ENCODE measurements around the gene SDF4. TPM values are rescaled to one million over a fixed set of nuclear protein-coding genes. Genes with fewer than 3 reads are reported as not detected.

SDF4 gene
- total RNA-seq, 1 experiment from 2014 or later = 82.0 TPM

DNA sequence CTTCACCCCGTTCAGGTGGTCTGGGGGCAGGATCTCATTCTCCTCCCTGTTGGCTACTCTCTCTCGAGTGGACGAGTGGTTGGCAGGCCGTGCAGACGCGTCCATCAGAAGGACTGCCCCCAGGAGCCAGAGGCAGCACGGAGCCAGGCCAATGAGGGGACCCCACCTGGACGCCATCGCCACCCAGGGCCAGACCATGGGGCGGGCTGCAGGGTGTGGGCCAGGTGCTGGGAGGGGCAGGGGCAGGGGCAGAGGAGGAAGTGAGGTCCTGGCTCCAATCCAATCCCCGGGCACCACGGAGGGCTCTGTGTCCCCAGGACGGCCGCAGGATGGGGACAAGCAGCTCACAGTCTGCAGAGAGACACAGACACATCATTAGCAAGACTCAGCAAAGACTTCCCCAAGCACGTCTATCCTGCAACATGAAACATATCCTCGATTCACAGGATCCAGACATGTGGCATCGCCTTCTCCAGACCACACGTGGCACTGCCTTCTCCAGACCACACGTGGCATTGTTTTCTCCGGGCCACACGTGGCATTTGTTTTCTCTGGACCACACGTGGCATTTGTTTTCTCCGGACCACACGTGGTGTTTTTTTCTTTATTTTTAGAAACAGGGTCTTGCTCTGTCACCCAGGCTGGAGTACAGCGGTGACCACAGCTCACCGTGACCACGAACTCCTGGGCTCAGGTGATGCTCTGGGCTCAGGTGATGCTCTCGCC lies 3.0 kb downstream of the SDF4 start:
- H3K4me2 ChIP-seq (ENCODE audit: insufficient read depth, insufficient read length, low read length) = no peak overlapping the region
- H2BK120ac ChIP-seq (ENCODE audit: low read depth, low read length, poor library complexity, severe bottlenecking) = no peak overlapping the region
- peaks cover 2% of the 10 kb centered on the region for H3K79me1 ChIP-seq (ENCODE audit: insufficient read depth, low read depth, low read length, poor library complexity, severe bottlenecking)
- Mint-ChIP-seq H3K9me3 (peaks cover 0 to 4% of the 10 kb centered on the region in 2 experiments; a peak in 1 of 5 replicates), H3K27ac (no peak overlapping the region; a peak in 1 of 7 replicates), H3K4me3 (no peak overlapping the region; a peak in 1 of 5 replicates), H3K27me3 (ENCODE audit: low read depth) (no peaks in the 10 kb centered on the region), H3K36me3 (ENCODE audit: insufficient read depth in 1 of 3, low read depth in 3 of 3) (peaks cover 17 to 46% (median 42%) of the 10 kb centered on the region in 3 experiments), H3K4me1 (peaks cover 11 to 15% of the 10 kb centered on the region in 2 experiments)
- H2BK12ac ChIP-seq (ENCODE audit: insufficient read length, low read depth, low read length) = no peak overlapping the region
- H3K27ac ChIP-seq (ENCODE audit: insufficient read length, low read depth, low read length) = no peak overlapping the region
- H3K14ac ChIP-seq (ENCODE audit: insufficient read depth, low read length) = no peak overlapping the region
- no peaks in the 10 kb centered on the region for H4K20me1 ChIP-seq (ENCODE audit: control insufficient read depth, insufficient read depth, insufficient read length)
- H3K9me3 ChIP-seq (ENCODE audit: control insufficient read depth, low read depth, low read length) = no peaks in the 10 kb centered on the region
- H4K5ac ChIP-seq (ENCODE audit: insufficient read length, low read depth, low read length) = no peak overlapping the region
- H3K18ac ChIP-seq (ENCODE audit: insufficient read length, low read depth, low read length) = no peak overlapping the region
- H3K4me1 ChIP-seq (ENCODE audit: insufficient read depth, low read length) = no peaks in the 10 kb centered on the region
- H4K8ac ChIP-seq (replicated peaks; ENCODE audit: insufficient read length, low read depth, low read length) = no peak overlapping the region
- no peaks in the 10 kb centered on the region for H3K27me3 ChIP-seq (ENCODE audit: insufficient read depth, low read length)
- H3T11ph ChIP-seq (ENCODE audit: low read length) = no peak overlapping the region
- H3K23ac ChIP-seq (ENCODE audit: insufficient read length, low read depth, low read length) = no peak overlapping the region
- no peak overlapping the region for H2BK20ac ChIP-seq (ENCODE audit: low read depth, low read length, poor library complexity, severe bottlenecking)
- H3K23me2 ChIP-seq (ENCODE audit: insufficient read length, low read depth, low read length, poor library complexity, severe bottlenecking) = peaks cover 6% of the 10 kb centered on the region
- no peak overlapping the region for H2AK5ac ChIP-seq (ENCODE audit: insufficient read length, low read length)
- no peak overlapping the region for H2BK5ac ChIP-seq (ENCODE audit: insufficient read length, low read length)
- TF ChIP-seq, protein P1, sequence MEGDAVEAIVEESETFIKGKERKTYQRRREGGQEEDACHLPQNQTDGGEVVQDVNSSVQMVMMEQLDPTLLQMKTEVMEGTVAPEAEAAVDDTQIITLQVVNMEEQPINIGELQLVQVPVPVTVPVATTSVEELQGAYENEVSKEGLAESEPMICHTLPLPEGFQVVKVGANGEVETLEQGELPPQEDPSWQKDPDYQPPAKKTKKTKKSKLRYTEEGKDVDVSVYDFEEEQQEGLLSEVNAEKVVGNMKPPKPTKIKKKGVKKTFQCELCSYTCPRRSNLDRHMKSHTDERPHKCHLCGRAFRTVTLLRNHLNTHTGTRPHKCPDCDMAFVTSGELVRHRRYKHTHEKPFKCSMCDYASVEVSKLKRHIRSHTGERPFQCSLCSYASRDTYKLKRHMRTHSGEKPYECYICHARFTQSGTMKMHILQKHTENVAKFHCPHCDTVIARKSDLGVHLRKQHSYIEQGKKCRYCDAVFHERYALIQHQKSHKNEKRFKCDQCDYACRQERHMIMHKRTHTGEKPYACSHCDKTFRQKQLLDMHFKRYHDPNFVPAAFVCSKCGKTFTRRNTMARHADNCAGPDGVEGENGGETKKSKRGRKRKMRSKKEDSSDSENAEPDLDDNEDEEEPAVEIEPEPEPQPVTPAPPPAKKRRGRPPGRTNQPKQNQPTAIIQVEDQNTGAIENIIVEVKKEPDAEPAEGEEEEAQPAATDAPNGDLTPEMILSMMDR (conservative IDR thresholded peaks at IDR 0.05) = no peak
- peaks cover 2% of the 10 kb centered on the region; the same call in 1 of the 2 replicates for H3K79me2 ChIP-seq (ENCODE audit: insufficient read depth, low read length)
- no peak overlapping the region for H3K56ac ChIP-seq (ENCODE audit: insufficient read length, low read depth, low read length)
- no CpG with 5 or more reads among the region's 28 CpGs for WGBS (ENCODE audit: extremely low coverage, insufficient read length, low lambda C conversion rate)
- no peak overlapping the region for H3K4ac ChIP-seq (ENCODE audit: low read depth, low read length)
- H3K9ac ChIP-seq (ENCODE audit: extremely low read depth, insufficient read length, low read length) = no peak overlapping the region
- no peak for DNase-seq
- H4K91ac ChIP-seq (ENCODE audit: insufficient read length, low read depth, low read length) = no peak overlapping the region
- no peak overlapping the region for H2AFZ ChIP-seq (ENCODE audit: low read length)
- H2BK15ac ChIP-seq (ENCODE audit: low read depth, low read length) = no peak overlapping the region

Data from H9 (cell line).